ENCODE data around the gene STK4. TPM values are rescaled to one million over a fixed set of nuclear protein-coding genes. Genes with fewer than 3 reads are reported as not detected.

STK4 gene
- total RNA-seq, 1 experiment from 2014 or later = 74.7 TPM

GRCh38 chr20:44976698-44977097 lies 10.4 kb downstream of the STK4 start:
- H3K4me1 Mint-ChIP-seq (ENCODE audit: low read depth, unreplicated experiment) = peaks cover 6% of the 10 kb centered on the region
- intact Hi-C loops (cut with micrococcal nuclease; ENCODE audit: unreplicated experiment) = no loop called here
- Histone ChIP-seq H3K4me1 (no peaks in the 10 kb centered on the region), H3K36me3 (ENCODE audit: control insufficient read depth, insufficient read depth, low read length) (0 out of 2 replicates have a peak, but pooled peaks cover 4% of the 10 kb centered on the region), H3K27me3 (replicated peaks; ENCODE audit: control insufficient read depth, insufficient read depth, low read length) (no peaks in the 10 kb centered on the region), H3K4me3 (ENCODE audit: low read depth, low read length) (no peak overlapping the region), H3K9me3 (no peaks in the 10 kb centered on the region)
- POLR2A ChIA-PET = no interaction called here
- H3K4me3 Mint-ChIP-seq (ENCODE audit: unreplicated experiment) = no peak overlapping the region
- CTCF ChIA-PET = no interaction called here
- H3K27ac Mint-ChIP-seq (ENCODE audit: unreplicated experiment) = no peak overlapping the region
- H3K36me3 Mint-ChIP-seq (ENCODE audit: insufficient read depth, unreplicated experiment) = peaks cover 61% of the 10 kb centered on the region
- TF ChIP-seq CTCF (IDR thresholded peaks at IDR 0.05; ENCODE audit: insufficient read depth in 1 of 2, low read depth in 1 of 2, low read length in 1 of 2, severe bottlenecking in 1 of 2, unreplicated experiment in 1 of 2) = no peak
- no TSS peak for BruUV-seq (replicated peaks)
- H3K27me3 Mint-ChIP-seq (ENCODE audit: insufficient read depth, unreplicated experiment) = no peaks in the 10 kb centered on the region
- H3K9me3 Mint-ChIP-seq (ENCODE audit: unreplicated experiment) = no peaks in the 10 kb centered on the region
- DNase-seq = no peak

GRCh38 chr20:44979090-44979621 lies 12.8 kb downstream of the STK4 start:
- BruUV-seq (replicated peaks) = no TSS peak
- no peak for DNase-seq
- POLR2A ChIA-PET = interaction anchor here (0.9 kb wide), 1 partner anchor 19 kb away, joined by 4 read pairs; the partner anchor contains the start of gene TOMM34

GRCh38 chr20:44981736-44982406 lies 15.6 kb downstream of the STK4 start:
- DNase-seq = no peak
- BruUV-seq (replicated peaks) = no TSS peak
- H3K36me3 ChIP-seq (ENCODE audit: control insufficient read depth, insufficient read depth, low read length) = 0 out of 2 replicates have a peak, but pooled peaks cover 1% of the 10 kb centered on the region

More at GRCh38 chr20:44979090-44979621, 12.8 kb downstream of the STK4 start:
- Histone ChIP-seq H3K9me3 (no peaks in the 10 kb centered on the region), H3K4me1 (no peaks in the 10 kb centered on the region), H3K36me3 (ENCODE audit: control insufficient read depth, insufficient read depth, low read length) (0 out of 2 replicates have a peak, but pooled peaks cover 3% of the 10 kb centered on the region), H3K4me3 (ENCODE audit: low read depth, low read length) (no peak overlapping the region), H3K27me3 (replicated peaks; ENCODE audit: control insufficient read depth, insufficient read depth, low read length) (no peaks in the 10 kb centered on the region)
- intact Hi-C loops (cut with micrococcal nuclease; ENCODE audit: unreplicated experiment) = no loop called here
- TF ChIP-seq CTCF (IDR thresholded peaks at IDR 0.05; ENCODE audit: insufficient read depth in 1 of 2, low read depth in 1 of 2, low read length in 1 of 2, severe bottlenecking in 1 of 2, unreplicated experiment in 1 of 2) = no peak
- CTCF ChIA-PET = no interaction called here
- Mint-ChIP-seq H3K9me3 (ENCODE audit: unreplicated experiment) (no peaks in the 10 kb centered on the region), H3K4me3 (ENCODE audit: unreplicated experiment) (no peak overlapping the region), H3K27ac (ENCODE audit: unreplicated experiment) (no peak overlapping the region), H3K4me1 (ENCODE audit: low read depth, unreplicated experiment) (peaks cover 6% of the 10 kb centered on the region), H3K36me3 (ENCODE audit: insufficient read depth, unreplicated experiment) (peaks cover 65% of the 10 kb centered on the region), H3K27me3 (ENCODE audit: insufficient read depth, unreplicated experiment) (no peaks in the 10 kb centered on the region)

More at GRCh38 chr20:44981736-44982406, 15.6 kb downstream of the STK4 start:
- Mint-ChIP-seq H3K4me1 (ENCODE audit: low read depth, unreplicated experiment) (peaks cover 6% of the 10 kb centered on the region), H3K27me3 (ENCODE audit: insufficient read depth, unreplicated experiment) (no peaks in the 10 kb centered on the region), H3K36me3 (ENCODE audit: insufficient read depth, unreplicated experiment) (peaks cover 54% of the 10 kb centered on the region), H3K9me3 (ENCODE audit: unreplicated experiment) (no peaks in the 10 kb centered on the region), H3K27ac (ENCODE audit: unreplicated experiment) (no peak overlapping the region), H3K4me3 (ENCODE audit: unreplicated experiment) (no peak overlapping the region)
- intact Hi-C loops (cut with micrococcal nuclease; ENCODE audit: unreplicated experiment) = no loop called here
- no peaks in the 10 kb centered on the region for H3K9me3 ChIP-seq
- ChIA-PET CTCF (interaction anchor here (0.7 kb wide), 1 partner anchor 206 kb away, joined by 4 read pairs; no protein-coding TSS in a partner anchor), POLR2A (no interaction called here)
- H3K27me3 ChIP-seq (replicated peaks; ENCODE audit: control insufficient read depth, insufficient read depth, low read length) = no peaks in the 10 kb centered on the region
- H3K4me3 ChIP-seq (ENCODE audit: low read depth, low read length) = no peak overlapping the region
- no peak for TF ChIP-seq CTCF (IDR thresholded peaks at IDR 0.05; ENCODE audit: insufficient read depth in 1 of 2, low read depth in 1 of 2, low read length in 1 of 2, severe bottlenecking in 1 of 2, unreplicated experiment in 1 of 2)
- no peaks in the 10 kb centered on the region for H3K4me1 ChIP-seq
